Astrocyte of the spinal cord (primary cell): ENCODE data around the gene PMPCA.

ENCODE experiments used
- DNase-seq: peaks from one replicate; pipeline ENCODE4 v3.0.0; 2011; ENCODE audit warnings: low read depth, low spot score
- H3K4me3 ChIP-seq: 2 replicates; pipeline ENCODE4 v1.5.1; 2011; ENCODE audit warnings: low read depth, mild to moderate bottlenecking, low read length, moderate library complexity
- in situ Hi-C: cut with HindIII; loops from 2 replicates; pipeline ENCODE4 v1.10.0; 2017; ENCODE audit warnings: low sequenced_read_pairs
- TF ChIP-seq, protein P1 (sequence below): IDR thresholded peaks from 2 replicates; pipeline ENCODE4 v1.5.1; 2012; ENCODE audit warnings: low read depth, mild to moderate bottlenecking, low read length, inconsistent platforms

PMPCA gene, protein sequence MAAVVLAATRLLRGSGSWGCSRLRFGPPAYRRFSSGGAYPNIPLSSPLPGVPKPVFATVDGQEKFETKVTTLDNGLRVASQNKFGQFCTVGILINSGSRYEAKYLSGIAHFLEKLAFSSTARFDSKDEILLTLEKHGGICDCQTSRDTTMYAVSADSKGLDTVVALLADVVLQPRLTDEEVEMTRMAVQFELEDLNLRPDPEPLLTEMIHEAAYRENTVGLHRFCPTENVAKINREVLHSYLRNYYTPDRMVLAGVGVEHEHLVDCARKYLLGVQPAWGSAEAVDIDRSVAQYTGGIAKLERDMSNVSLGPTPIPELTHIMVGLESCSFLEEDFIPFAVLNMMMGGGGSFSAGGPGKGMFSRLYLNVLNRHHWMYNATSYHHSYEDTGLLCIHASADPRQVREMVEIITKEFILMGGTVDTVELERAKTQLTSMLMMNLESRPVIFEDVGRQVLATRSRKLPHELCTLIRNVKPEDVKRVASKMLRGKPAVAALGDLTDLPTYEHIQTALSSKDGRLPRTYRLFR

DNA sequence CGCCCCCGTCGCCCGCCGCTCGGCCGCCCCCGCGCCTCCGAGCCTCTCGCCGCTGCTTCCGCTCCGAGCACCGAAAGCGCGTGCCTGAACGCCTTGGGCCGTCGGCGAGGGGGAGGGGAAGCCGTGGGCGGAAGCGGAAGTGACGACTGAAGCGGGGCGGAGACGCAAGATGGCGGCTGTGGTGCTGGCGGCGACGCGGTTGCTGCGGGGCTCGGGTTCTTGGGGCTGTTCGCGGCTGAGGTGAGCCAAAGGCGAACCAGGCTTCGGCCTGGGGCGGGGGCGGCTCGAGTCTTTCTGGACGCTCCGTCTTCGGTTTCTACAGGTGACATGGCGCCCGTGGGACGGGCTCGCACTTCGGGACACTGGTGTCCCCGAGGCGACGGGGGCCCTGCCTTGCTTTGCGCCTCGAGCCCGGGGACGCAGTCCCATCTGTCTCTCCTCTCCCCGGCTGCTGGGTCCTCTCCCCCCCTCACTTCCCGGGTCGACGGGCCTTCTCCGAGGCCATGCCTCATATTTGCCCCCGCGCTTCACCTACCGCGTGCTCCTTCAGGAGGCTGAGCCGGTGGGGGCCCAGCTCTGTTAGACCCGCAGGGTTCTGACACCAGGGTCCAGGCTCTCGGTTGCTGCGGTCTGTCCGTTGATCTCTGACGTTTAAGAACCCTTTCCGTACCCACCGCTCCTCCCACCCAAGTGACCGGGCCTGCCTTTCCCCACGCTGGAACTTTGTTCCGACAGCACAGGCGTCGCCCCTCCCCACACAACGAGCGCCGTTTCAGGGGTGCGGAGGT, at the start of gene PMPCA, which contains the start of gene ENTR1:
Gene PMPCA, plus strand, starts transcription at position 159 of the 788 bp plus-strand sequence. Its CDS starts 11 bp downstream, at position 170.
Gene ENTR1, minus strand, starts transcription at position 115 of the 788 bp plus-strand sequence. CDS start 217 bp downstream, outside the sequence.
- peak; percentile 83 for DNase-seq
- in situ Hi-C loops: no loop called here
- peak within 1 kb of the TSS; percentile 91 for H3K4me3 ChIP-seq
- TF ChIP-seq, protein P1, sequence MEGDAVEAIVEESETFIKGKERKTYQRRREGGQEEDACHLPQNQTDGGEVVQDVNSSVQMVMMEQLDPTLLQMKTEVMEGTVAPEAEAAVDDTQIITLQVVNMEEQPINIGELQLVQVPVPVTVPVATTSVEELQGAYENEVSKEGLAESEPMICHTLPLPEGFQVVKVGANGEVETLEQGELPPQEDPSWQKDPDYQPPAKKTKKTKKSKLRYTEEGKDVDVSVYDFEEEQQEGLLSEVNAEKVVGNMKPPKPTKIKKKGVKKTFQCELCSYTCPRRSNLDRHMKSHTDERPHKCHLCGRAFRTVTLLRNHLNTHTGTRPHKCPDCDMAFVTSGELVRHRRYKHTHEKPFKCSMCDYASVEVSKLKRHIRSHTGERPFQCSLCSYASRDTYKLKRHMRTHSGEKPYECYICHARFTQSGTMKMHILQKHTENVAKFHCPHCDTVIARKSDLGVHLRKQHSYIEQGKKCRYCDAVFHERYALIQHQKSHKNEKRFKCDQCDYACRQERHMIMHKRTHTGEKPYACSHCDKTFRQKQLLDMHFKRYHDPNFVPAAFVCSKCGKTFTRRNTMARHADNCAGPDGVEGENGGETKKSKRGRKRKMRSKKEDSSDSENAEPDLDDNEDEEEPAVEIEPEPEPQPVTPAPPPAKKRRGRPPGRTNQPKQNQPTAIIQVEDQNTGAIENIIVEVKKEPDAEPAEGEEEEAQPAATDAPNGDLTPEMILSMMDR: no peak

DNA sequence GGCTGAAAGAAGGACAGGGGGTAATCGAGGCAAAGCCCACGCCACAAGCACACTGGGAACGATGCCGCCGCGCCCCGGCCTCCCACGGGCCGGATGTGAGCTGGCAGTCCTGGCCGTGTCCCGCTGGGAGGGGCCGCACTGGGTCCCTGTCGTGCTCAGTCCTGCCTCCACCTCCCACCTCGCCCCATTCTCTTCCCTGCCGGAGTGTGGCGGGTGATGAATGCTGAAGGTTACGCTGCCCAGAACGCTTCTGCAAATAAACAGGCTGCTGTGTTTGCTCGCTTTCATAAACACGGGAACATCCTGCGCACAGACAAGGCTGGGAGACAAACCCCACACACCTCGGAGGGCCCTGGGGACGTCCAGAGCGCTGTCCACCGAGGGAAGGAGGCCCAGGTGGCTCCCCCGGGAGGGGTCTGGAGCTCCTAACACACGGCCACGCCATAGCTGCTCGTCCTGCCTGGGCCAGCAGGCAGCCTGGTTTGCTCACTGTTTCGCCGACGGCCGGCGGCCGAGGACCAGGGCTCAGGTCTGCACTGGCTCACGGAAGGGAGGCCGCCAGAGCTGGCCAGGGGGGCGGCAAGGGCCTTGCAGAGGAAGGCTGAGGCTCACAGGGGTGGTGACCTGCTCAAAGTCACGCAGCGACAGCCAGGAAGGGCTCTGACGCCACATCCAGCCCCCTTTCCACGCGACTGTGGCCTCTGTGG, 49.3 kb upstream of the PMPCA start:
- in situ Hi-C loops: no loop called here
- TF ChIP-seq, protein P1: no peak
- H3K4me3 ChIP-seq: no peak overlapping the region
- no peak for DNase-seq

DNA sequence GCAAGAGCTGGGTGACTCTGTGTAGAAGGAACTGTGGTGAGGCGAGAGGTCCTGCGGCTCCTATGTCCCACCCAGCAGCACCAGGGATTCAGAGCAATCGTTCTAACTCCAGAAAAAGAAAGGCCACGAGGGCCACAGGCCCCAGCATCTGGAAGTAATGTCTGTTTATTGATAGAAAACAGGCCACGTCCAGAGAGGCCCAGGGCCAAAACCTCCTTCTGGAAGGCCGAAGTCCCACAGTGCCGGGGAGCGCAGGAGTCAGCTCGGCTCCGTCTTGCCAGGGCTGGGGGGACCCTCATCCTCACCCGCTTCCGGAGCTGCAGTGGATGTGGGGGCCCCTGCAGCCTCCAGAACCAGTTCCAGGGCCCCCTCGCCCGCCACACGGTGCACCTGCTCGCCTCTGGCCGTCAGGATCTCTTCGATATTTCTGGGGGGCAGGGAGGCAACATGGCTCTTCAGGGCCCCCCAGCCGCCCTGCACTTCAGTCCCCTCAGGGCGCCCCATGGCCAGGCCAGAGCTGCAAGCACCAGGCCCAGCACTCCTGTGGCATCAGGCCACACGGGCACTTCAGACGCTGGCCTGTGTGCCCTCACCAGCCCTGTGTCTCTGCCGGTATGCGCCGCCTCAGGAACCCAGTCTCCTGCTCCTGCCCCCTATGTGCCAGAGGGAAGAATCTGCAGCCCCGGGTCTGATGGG, 48.6 kb upstream of the PMPCA start:
- in situ Hi-C loops: no loop called here
- DNase-seq: no peak
- no peak overlapping the region for H3K4me3 ChIP-seq
- TF ChIP-seq, protein P1: no peak

DNA sequence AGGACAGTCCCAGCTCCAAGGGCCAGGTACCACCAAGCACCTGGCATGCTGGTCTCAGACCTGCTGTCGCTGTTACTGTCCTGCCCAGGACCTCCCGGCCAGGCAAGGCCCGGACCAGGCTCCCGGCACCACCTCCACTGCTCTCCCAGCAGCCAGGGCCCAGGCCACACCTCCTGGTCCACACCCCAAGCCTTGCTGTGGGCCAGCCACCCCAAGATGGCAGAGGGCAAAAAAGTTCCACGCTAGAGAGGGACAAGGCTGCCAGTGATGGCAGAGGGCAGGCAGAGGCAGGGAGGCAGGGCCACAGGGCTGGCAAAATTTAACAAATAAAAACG, 48.0 kb upstream of the PMPCA start:
- H3K4me3 ChIP-seq: no peak overlapping the region
- TF ChIP-seq, protein P1: no peak
- no peak for DNase-seq
- in situ Hi-C loops: no loop called here

DNA sequence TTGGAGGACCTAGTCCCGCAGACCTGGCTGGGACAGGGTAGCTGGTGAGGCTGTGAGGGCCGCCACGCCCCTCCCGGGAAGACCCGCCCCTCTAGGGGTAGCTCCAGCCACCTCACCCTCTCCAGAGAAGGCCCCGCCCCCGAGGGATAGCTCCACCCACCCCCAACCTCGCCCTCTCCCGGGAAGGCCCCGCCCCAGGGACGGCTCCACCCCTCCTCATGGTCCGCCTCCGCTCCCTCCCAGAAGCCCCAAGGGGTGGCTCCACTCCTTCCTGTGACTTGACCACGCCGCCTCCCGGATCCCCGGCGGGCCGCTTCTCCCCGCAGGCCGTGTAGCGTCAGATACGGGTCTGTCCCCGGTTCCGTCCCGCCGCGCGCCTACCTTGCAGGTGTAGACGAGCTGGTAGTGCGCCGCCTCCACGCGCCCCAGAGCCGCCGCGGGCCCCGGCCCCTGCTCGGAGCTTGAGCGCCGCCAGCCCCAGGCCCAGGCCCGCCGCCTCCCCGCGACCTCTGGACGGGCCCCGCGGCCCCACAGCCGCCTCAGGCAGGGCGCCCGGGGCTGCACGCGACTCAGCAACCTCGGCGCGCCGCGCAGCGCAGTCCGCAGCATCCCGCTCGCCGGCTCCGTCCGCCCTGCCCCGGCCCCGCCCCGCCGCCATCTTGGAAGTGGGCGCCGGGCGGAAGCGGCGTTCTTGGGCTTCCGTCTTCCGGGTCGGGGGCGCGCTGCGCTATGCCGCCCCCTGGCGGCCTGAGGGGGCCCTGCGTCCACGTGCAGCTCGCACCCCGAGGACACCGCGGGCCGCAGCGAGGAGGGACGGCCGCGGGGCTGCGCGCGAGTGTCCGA, 47.1 kb upstream of the PMPCA start, which contains the start of gene DNLZ:
Gene DNLZ, minus strand, starts transcription at position 639 of the 843 bp plus-strand sequence. Its CDS starts 30 bp downstream, at position 609.
- TF ChIP-seq, protein P1: peak; percentile 79
- H3K4me3 ChIP-seq: peak within 1 kb of the TSS; percentile 64
- in situ Hi-C loops: no loop called here
- peak; percentile 94 for DNase-seq
